Measurements from ENCODE around the gene RCAN2.
"Not testable (repeated sequence)": the region's sequence is repeated elsewhere in the genome, so short reads cannot be mapped to it uniquely, and the experiment has no call there.

RCAN2 gene

DNA sequence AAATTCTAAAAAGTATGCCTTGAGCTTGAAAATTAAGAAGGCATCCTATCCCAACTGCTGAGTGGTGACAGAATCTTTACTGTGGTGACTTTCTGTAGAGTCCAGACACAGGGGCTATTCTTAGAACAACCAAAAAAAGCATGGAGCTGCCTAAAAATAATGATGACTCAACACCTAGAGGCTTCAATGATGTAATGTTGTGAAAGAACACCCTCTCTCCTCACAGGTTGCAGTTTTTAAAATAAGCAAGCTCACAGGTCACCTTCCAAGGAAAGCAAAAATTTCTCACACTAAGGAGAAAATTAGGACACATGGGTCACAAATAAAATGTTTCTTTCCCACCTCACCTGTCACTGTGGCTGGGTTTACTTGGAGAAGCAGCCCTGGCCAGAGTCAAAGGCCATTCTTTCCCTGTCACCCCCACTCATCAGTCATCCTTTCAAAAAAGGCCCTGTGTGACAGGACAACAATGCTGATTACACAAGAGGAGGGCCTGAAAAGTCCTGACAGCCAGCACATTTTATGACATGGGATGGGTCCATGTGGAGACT lies 53.5 kb downstream of the RCAN2 start:
- CTCF ChIA-PET = no interaction called here
- Mint-ChIP-seq H3K27me3 (no peaks in the 10 kb centered on the region), H3K27ac (no peak overlapping the region), H3K36me3 (no peaks in the 10 kb centered on the region), H3K4me3 (no peak overlapping the region), H3K9me3 (no peaks in the 10 kb centered on the region), H3K4me1 (no peaks in the 10 kb centered on the region)
- no peak for DNase-seq

DNA sequence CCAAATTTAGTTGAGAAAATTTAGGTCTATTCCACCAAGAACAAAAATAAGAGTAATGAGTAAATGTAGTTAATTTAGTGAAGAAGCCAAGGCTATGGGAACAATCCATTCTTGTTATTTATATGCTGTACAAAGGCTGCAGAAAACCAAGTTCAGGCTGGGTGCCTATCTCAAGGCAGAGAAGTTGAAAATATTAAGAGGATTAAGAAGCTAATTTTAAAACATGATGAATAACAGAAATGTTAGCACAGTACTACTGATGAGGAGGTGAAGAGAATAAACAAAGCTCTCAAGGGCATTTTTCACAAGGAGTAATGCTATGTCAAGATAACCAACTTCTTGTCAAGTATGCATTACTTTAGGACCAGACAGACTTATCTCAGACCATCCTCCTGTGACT lies 68.6 kb downstream of the RCAN2 start:
- no peak for DNase-seq
- peaks cover 8% of the 10 kb centered on the region for H3K27me3 Mint-ChIP-seq

GRCh38 chr6:46421939-46422338 lies 69.3 kb downstream of the RCAN2 start:
- H3K4me3 Mint-ChIP-seq = no peak overlapping the region
- DNase-seq = no peak
- CTCF ChIA-PET = interaction anchor here (0.8 to 1.3 kb wide), 2 partner anchors 201 to 351 kb away, joined by 3 read pairs; no protein-coding TSS in a partner anchor
- no peaks in the 10 kb centered on the region for H3K4me1 Mint-ChIP-seq
- no peaks in the 10 kb centered on the region for H3K9me3 Mint-ChIP-seq
- H3K27ac Mint-ChIP-seq = no peak overlapping the region
- H3K36me3 Mint-ChIP-seq = no peaks in the 10 kb centered on the region
- H3K27me3 Mint-ChIP-seq = peaks cover 8% of the 10 kb centered on the region

More for the DNA sequence above, 68.6 kb downstream of the RCAN2 start:
- Mint-ChIP-seq H3K4me3 (no peak overlapping the region), H3K4me1 (no peaks in the 10 kb centered on the region), H3K9me3 (no peaks in the 10 kb centered on the region), H3K27ac (no peak overlapping the region), H3K36me3 (no peaks in the 10 kb centered on the region)
- CTCF ChIA-PET = interaction anchor here (1.3 kb wide), 1 partner anchor 350 kb away, joined by 3 read pairs; no protein-coding TSS in a partner anchor

GRCh38 chr6:46420921-46421638 lies 70.2 kb downstream of the RCAN2 start:
- H3K27me3 Mint-ChIP-seq = peaks cover 8% of the 10 kb centered on the region
- CTCF ChIA-PET = no interaction called here
- no peaks in the 10 kb centered on the region for H3K36me3 Mint-ChIP-seq
- DNase-seq = no peak
- H3K4me1 Mint-ChIP-seq = no peaks in the 10 kb centered on the region
- H3K27ac Mint-ChIP-seq = no peak overlapping the region
- no peaks in the 10 kb centered on the region for H3K9me3 Mint-ChIP-seq
- H3K4me3 Mint-ChIP-seq = no peak overlapping the region

- H3K27ac Mint-ChIP-seq = no peak overlapping the region
- peaks cover 8% of the 10 kb centered on the region for H3K27me3 Mint-ChIP-seq
- CTCF ChIA-PET = interaction anchor here (0.6 to 1.1 kb wide), 2 partner anchors 28 to 628 kb away, joined by 3 to 4 read pairs; no protein-coding TSS in a partner anchor
- H3K4me3 Mint-ChIP-seq = no peak overlapping the region
- peak; percentile 36 for DNase-seq
- no peaks in the 10 kb centered on the region for H3K36me3 Mint-ChIP-seq
- no peaks in the 10 kb centered on the region for H3K4me1 Mint-ChIP-seq
- H3K9me3 Mint-ChIP-seq = no peaks in the 10 kb centered on the region
These were observed 71.7 kb downstream of the RCAN2 start for GRCh38 chr6:46419576-46420002.

DNA sequence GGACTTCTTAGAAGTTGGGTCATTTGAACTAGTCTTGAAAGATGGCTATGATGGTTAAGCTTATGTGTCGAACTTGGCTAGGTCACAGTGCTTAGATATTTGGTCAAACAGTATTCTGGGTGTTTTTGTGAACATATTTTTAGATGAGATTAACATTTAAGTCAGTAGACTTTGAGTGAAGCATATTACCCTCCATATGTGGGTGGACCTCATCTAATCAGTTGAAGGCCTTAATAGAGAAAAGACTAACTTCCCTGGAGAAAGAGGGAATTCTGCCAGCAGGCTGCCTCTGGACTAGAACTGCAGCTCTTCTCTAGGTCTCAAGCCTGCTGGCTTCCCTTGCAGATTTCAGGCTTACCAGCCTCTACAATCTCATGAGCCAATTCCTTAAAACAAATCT lies 76.9 kb downstream of the RCAN2 start:
- Mint-ChIP-seq H3K27ac (no peak overlapping the region), H3K27me3 (peaks cover 3% of the 10 kb centered on the region), H3K4me3 (no peak overlapping the region), H3K36me3 (no peaks in the 10 kb centered on the region), H3K4me1 (no peaks in the 10 kb centered on the region), H3K9me3 (no peaks in the 10 kb centered on the region)
- no peak for DNase-seq
- CTCF ChIA-PET = interaction anchor here (2.0 kb wide), 1 partner anchor 324 kb away, joined by 5 read pairs; no protein-coding TSS in a partner anchor

DNA sequence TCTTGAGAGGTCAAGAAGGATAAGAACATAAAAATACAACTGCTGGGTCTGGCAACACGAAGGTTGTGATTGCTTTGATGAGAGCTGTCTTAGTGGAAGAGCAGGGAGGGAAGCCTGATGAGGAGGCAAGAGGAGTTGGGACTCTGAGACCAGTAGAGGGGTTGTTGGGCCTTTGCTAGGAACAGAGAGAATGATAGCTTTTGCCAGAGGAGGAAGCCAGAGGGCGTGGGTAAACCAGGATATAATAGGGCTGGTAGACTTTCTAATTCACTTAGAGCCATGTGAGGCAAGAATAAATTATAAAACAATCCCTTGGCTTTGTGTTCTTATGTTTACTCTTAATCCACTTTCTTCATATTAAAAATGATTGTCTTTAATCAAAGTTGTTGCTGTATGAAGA lies 78.6 kb downstream of the RCAN2 start:
- CTCF ChIA-PET = interaction anchor here (1.5 to 8.1 kb wide), 3 partner anchors 192 to 482 kb away, joined by 3 to 84 read pairs (median 18); no protein-coding TSS in a partner anchor
- no peaks in the 10 kb centered on the region for H3K9me3 Mint-ChIP-seq
- no peaks in the 10 kb centered on the region for H3K4me1 Mint-ChIP-seq
- H3K27me3 Mint-ChIP-seq = no peaks in the 10 kb centered on the region
- no peak for DNase-seq
- no peak overlapping the region for H3K4me3 Mint-ChIP-seq
- no peaks in the 10 kb centered on the region for H3K36me3 Mint-ChIP-seq
- no peak overlapping the region for H3K27ac Mint-ChIP-seq

- no peak overlapping the region for H3K27ac Mint-ChIP-seq
- CTCF ChIA-PET = interaction anchor here (1.5 to 8.1 kb wide), 5 partner anchors 191 to 481 kb away, joined by 3 to 84 read pairs (median 9); no protein-coding TSS in a partner anchor
- H3K27me3 Mint-ChIP-seq = no peaks in the 10 kb centered on the region
- no peaks in the 10 kb centered on the region for H3K9me3 Mint-ChIP-seq
- no peak for DNase-seq
- H3K4me3 Mint-ChIP-seq = no peak overlapping the region
- no peaks in the 10 kb centered on the region for H3K36me3 Mint-ChIP-seq
- no peaks in the 10 kb centered on the region for H3K4me1 Mint-ChIP-seq
These were observed 79.6 kb downstream of the RCAN2 start for GRCh38 chr6:46411456-46412197.

DNA sequence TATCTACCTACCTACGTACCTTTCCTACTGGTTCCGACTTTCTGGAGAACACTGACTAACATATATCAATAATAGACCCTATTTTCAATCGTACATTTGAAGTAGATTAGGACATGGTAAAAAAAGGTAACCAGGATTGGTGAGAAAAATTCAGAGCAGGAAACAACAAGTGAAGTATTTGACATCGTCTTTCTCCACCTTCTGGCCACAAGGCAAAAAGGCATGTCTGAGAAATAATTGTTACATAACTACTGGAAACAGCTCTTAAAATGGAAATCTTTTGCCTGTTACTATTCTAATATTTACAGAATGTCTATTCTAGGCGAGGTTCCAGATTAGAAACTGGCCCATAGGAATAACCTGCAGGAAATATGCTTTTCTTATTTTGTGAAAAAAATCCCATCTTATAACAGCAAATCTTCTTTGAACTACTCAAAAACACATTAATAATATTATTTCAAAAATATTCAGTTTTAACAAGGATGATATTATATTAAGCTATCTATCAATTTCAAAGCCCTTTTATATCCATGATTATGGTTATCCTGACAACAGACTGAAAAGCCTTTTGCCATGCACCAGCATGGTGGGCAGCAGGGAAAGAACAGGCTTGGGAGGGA lies 80.8 kb downstream of the RCAN2 start:
- Mint-ChIP-seq H3K4me1 (no peaks in the 10 kb centered on the region), H3K9me3 (no peaks in the 10 kb centered on the region), H3K36me3 (no peaks in the 10 kb centered on the region), H3K27me3 (no peaks in the 10 kb centered on the region), H3K4me3 (no peak overlapping the region), H3K27ac (no peak overlapping the region)
- CTCF ChIA-PET = interaction anchor here (0.8 to 8.1 kb wide), 19 partner anchors 9 to 1935 kb away, joined by 3 to 84 read pairs (median 4); no protein-coding TSS in a partner anchor
- DNase-seq = peak; percentile 44

DNA sequence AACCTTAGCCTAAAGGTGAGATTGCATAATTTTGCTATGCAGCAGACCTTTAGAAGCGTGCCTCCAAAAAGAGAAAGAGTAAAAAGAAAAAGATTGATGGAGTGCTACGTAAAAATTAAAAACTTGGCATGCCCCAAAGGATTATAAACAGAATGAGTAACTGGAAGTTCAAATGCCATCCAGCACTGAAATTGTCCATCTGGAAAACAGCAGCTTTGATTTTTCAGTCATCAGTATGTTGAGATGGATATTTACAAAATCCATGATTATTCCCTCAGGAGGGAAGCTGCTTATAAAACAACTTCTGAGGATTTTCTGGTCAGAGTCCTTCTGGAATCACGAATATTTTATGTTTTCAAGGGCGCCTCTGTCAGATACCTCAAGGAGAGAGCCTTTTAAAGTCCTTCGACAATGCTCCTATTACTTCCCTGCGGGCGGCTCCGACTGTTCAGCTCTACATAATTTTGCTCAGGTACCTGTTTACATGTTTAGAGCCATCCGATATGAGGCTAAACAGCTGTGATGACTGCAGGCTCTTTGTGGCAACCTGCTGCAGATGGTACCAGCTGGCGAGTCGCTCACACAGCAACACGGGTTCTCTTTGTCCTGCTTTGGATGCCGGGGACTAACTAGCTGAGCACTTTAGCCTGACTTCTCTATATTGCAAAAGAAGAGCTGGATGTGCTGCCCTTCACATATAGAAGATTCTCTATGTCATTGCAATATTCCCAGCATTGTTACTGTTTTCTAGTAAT lies 83.3 kb downstream of the RCAN2 start:
- no peaks in the 10 kb centered on the region for H3K4me1 Mint-ChIP-seq
- H3K27me3 Mint-ChIP-seq = no peaks in the 10 kb centered on the region
- CTCF ChIA-PET = interaction anchor here (1.3 to 8.1 kb wide), 3 partner anchors 187 to 478 kb away, joined by 3 to 84 read pairs (median 14); no protein-coding TSS in a partner anchor
- H3K4me3 Mint-ChIP-seq = no peak overlapping the region
- H3K36me3 Mint-ChIP-seq = no peaks in the 10 kb centered on the region
- no peak for DNase-seq
- H3K27ac Mint-ChIP-seq = no peak overlapping the region
- no peaks in the 10 kb centered on the region for H3K9me3 Mint-ChIP-seq

DNA sequence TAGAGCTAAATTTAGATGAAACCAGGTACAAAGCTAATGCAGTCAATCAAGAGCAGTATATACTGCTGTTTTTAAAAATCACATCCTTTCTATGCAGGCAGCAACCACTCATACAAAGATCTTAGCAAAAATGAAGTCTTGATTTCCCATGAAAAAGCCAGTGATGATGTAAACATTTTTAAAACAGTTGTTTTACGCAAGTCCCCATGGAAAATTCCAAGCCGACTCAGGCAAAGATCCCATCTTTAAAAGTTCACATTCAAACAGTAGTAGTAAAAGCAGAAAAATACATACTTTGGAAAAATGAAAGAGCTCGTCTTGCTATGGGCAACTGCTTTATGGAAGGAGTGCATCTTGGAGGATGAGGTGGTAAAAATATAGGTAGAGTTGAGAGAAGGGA lies 84.0 kb downstream of the RCAN2 start:
- no peak overlapping the region for H3K27ac Mint-ChIP-seq
- no peaks in the 10 kb centered on the region for H3K4me1 Mint-ChIP-seq
- no peaks in the 10 kb centered on the region for H3K27me3 Mint-ChIP-seq
- DNase-seq = no peak
- H3K9me3 Mint-ChIP-seq = no peaks in the 10 kb centered on the region
- CTCF ChIA-PET = interaction anchor here (1.3 to 8.1 kb wide), 3 partner anchors 186 to 477 kb away, joined by 3 to 84 read pairs (median 14); no protein-coding TSS in a partner anchor
- H3K4me3 Mint-ChIP-seq = no peak overlapping the region
- H3K36me3 Mint-ChIP-seq = no peaks in the 10 kb centered on the region

DNA sequence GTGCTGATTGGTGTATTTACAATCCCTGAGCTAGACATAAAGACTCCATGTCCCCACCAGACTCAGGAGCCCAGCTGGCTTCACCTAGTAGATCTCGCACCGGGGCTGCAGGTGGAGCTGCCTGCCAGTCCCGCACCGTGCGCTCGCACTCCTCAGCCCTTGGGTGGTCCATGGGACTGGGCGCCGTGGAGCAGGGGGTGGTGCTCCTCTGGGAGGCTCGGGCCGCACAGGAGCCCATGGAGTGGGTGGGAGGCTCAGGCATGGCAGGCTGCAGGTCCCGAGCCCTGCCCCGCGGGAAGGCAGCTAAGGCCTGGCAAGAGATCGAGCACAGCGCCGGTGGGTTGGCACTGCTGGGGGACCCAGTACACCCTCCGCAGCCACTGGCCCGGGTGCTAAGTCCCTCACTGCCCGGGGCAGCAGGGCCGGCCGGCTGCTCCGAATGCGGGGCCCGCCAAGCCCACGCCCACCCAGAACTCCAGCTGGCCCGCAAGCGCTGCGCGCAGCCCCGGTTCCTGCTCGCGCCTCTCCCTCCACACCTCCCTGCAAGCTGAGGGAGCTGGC lies 85.5 kb downstream of the RCAN2 start:
- not testable (repeated sequence) for H3K27ac Mint-ChIP-seq

GRCh38 chr6:46400898-46401297 lies 90.4 kb downstream of the RCAN2 start:
- Mint-ChIP-seq H3K27me3 (peaks cover 10% of the 10 kb centered on the region), H3K4me3 (no peak overlapping the region), H3K9me3 (no peaks in the 10 kb centered on the region), H3K36me3 (no peaks in the 10 kb centered on the region), H3K27ac (no peak overlapping the region), H3K4me1 (no peaks in the 10 kb centered on the region)
- CTCF ChIA-PET = interaction anchor here (1.4 kb wide), 1 partner anchor 9 kb away, joined by 7 read pairs; no protein-coding TSS in a partner anchor
- no peak for DNase-seq

More for the DNA sequence above, 85.5 kb downstream of the RCAN2 start:
- DNase-seq, H3K9me3 Mint-ChIP-seq, H3K27me3 Mint-ChIP-seq, H3K36me3 Mint-ChIP-seq, H3K4me3 Mint-ChIP-seq, H3K4me1 Mint-ChIP-seq: not testable (repeated sequence)
- CTCF ChIA-PET = interaction anchor here (3.7 to 8.1 kb wide), 2 partner anchors 185 to 316 kb away, joined by 14 to 84 read pairs; no protein-coding TSS in a partner anchor
